ENCODE measurements around the gene HIPK4. TPM values are rescaled to one million over a fixed set of nuclear protein-coding genes. Genes with fewer than 3 reads are reported as not detected.
"Not testable (repeated sequence)": the region's sequence is repeated elsewhere in the genome, so short reads cannot be mapped to it uniquely, and the experiment has no call there.

HIPK4 gene
- total RNA-seq, 2 experiments from 2014 or later: not detected

- Mint-ChIP-seq H3K4me1 (peaks cover 30% of the 10 kb centered on the region), H3K27ac (peak within 1 kb of the TSS; percentile 86), H3K27me3 (peaks cover 2% of the 10 kb centered on the region), H3K9me3 (ENCODE audit: low read depth) (no peaks in the 10 kb centered on the region), H3K36me3 (peaks cover 5% of the 10 kb centered on the region), H3K4me3 (peak within 1 kb of the TSS; percentile 86)
- DNase-seq: peak; percentile 100
- CTCF ChIA-PET: interaction anchor here (1.3 to 2.6 kb wide), 7 partner anchors 11 to 201 kb away, joined by 3 to 13 read pairs (median 4); no protein-coding TSS in a partner anchor
- peak; percentile 95 for ATAC-seq
Measured at GRCh38 chr19:40348125-40348913, 41.7 kb downstream of the HIPK4 start, which contains the start of the genes C19orf47 and PLD3. Gene C19orf47 (minus strand): TSS chr19:40348397. CDS start chr19:40341857, 6,540 bp downstream. Gene PLD3 (plus strand): TSS chr19:40348695. CDS start chr19:40366484, 17,789 bp downstream.

GRCh38 chr19:40344422-40344821 lies 45.6 kb downstream of the HIPK4 start:
- ATAC-seq: no peak
- H3K36me3 Mint-ChIP-seq: peaks cover 9% of the 10 kb centered on the region
- H3K4me1 Mint-ChIP-seq: peaks cover 28% of the 10 kb centered on the region

GRCh38 chr19:40342644-40343311 lies 47.2 kb downstream of the HIPK4 start:
- ATAC-seq (no peak), DNase-seq (no peak)
- H3K36me3 Mint-ChIP-seq: peaks cover 12% of the 10 kb centered on the region
- CTCF ChIA-PET: no interaction called here
- H3K27me3 Mint-ChIP-seq: no peaks in the 10 kb centered on the region
- H3K4me3 Mint-ChIP-seq: no peak overlapping the region
- H3K27ac Mint-ChIP-seq: no peak overlapping the region
- H3K9me3 Mint-ChIP-seq (ENCODE audit: low read depth): no peaks in the 10 kb centered on the region
- peaks cover 21% of the 10 kb centered on the region for H3K4me1 Mint-ChIP-seq

More at GRCh38 chr19:40344422-40344821, 45.6 kb downstream of the HIPK4 start:
- H3K27ac Mint-ChIP-seq: no peak overlapping the region
- no peaks in the 10 kb centered on the region for H3K9me3 Mint-ChIP-seq (ENCODE audit: low read depth)
- H3K4me3 Mint-ChIP-seq: no peak overlapping the region
- H3K27me3 Mint-ChIP-seq: peaks cover 2% of the 10 kb centered on the region
- CTCF ChIA-PET: interaction anchor here (0.7 kb wide), 1 partner anchor 39 kb away, joined by 3 read pairs; no protein-coding TSS in a partner anchor
- DNase-seq: no peak

GRCh38 chr19:40341601-40342482 lies 48.1 kb downstream of the HIPK4 start:
- peaks cover 13% of the 10 kb centered on the region for H3K4me1 Mint-ChIP-seq
- CTCF ChIA-PET: interaction anchor here (0.6 to 1.4 kb wide), 3 partner anchors 36 to 293 kb away, joined by 4 to 6 read pairs (median 4); no protein-coding TSS in a partner anchor

GRCh38 chr19:40339018-40339728 lies 50.8 kb downstream of the HIPK4 start:
- DNase-seq (no peak), ATAC-seq (no peak)
- Mint-ChIP-seq H3K36me3 (peaks cover 16% of the 10 kb centered on the region), H3K4me1 (peaks cover 7% of the 10 kb centered on the region), H3K27me3 (no peaks in the 10 kb centered on the region), H3K27ac (no peak overlapping the region), H3K4me3 (no peak overlapping the region), H3K9me3 (ENCODE audit: low read depth) (no peaks in the 10 kb centered on the region)
- CTCF ChIA-PET: interaction anchor here (0.7 to 1.1 kb wide), 2 partner anchors 18 to 464 kb away, joined by 3 read pairs; no protein-coding TSS in a partner anchor

More at GRCh38 chr19:40341601-40342482, 48.1 kb downstream of the HIPK4 start:
- H3K27ac Mint-ChIP-seq: no peak overlapping the region
- no peak for DNase-seq
- H3K4me3 Mint-ChIP-seq: no peak overlapping the region
- H3K36me3 Mint-ChIP-seq: peaks cover 12% of the 10 kb centered on the region
- no peak for ATAC-seq
- no peaks in the 10 kb centered on the region for H3K27me3 Mint-ChIP-seq
- H3K9me3 Mint-ChIP-seq (ENCODE audit: low read depth): no peaks in the 10 kb centered on the region

- Mint-ChIP-seq H3K4me1 (peaks cover 4% of the 10 kb centered on the region), H3K27me3 (no peaks in the 10 kb centered on the region), H3K27ac (no peak overlapping the region), H3K9me3 (ENCODE audit: low read depth) (no peaks in the 10 kb centered on the region), H3K4me3 (no peak overlapping the region), H3K36me3 (peaks cover 26% of the 10 kb centered on the region)
- DNase-seq (no peak), ATAC-seq (no peak)
- CTCF ChIA-PET: interaction anchor here (1.1 kb wide), 1 partner anchor 11 kb away, joined by 3 read pairs; the partner anchor contains the start of genes C19orf47 and PLD3
Measured at GRCh38 chr19:40337594-40337993, 52.4 kb downstream of the HIPK4 start.

- Mint-ChIP-seq H3K4me1 (no peaks in the 10 kb centered on the region), H3K9me3 (ENCODE audit: low read depth) (no peaks in the 10 kb centered on the region)
- CTCF ChIA-PET: interaction anchor here (0.6 to 1.1 kb wide), 2 partner anchors 11 to 34 kb away, joined by 3 read pairs; partner anchors contain the start of genes C19orf47 and PLD3
Measured at GRCh38 chr19:40337107-40337506, 52.9 kb downstream of the HIPK4 start.

GRCh38 chr19:40336601-40336900 lies 53.4 kb downstream of the HIPK4 start:
- Mint-ChIP-seq H3K27me3 (no peaks in the 10 kb centered on the region), H3K36me3 (peaks cover 32% of the 10 kb centered on the region), H3K9me3 (ENCODE audit: low read depth) (no peaks in the 10 kb centered on the region), H3K4me3 (no peak overlapping the region), H3K27ac (no peak overlapping the region), H3K4me1 (no peaks in the 10 kb centered on the region)
- DNase-seq: no peak
- CTCF ChIA-PET: interaction anchor here (0.6 to 1.1 kb wide), 2 partner anchors 12 to 34 kb away, joined by 3 read pairs; partner anchors contain the start of genes C19orf47 and PLD3
- ATAC-seq: no peak

More at GRCh38 chr19:40337107-40337506, 52.9 kb downstream of the HIPK4 start:
- Mint-ChIP-seq H3K4me3 (no peak overlapping the region), H3K27ac (no peak overlapping the region), H3K27me3 (no peaks in the 10 kb centered on the region), H3K36me3 (peaks cover 28% of the 10 kb centered on the region)
- DNase-seq: no peak
- ATAC-seq: no peak

- Mint-ChIP-seq H3K27ac (no peak overlapping the region), H3K36me3 (peaks cover 34% of the 10 kb centered on the region), H3K4me3 (no peak overlapping the region), H3K9me3 (ENCODE audit: low read depth) (no peaks in the 10 kb centered on the region), H3K27me3 (no peaks in the 10 kb centered on the region), H3K4me1 (no peaks in the 10 kb centered on the region)
- no peak for DNase-seq
- ATAC-seq: no peak
- CTCF ChIA-PET: interaction anchor here (1.1 kb wide), 1 partner anchor 31 kb away, joined by 4 read pairs; no protein-coding TSS in a partner anchor
Measured at GRCh38 chr19:40335855-40336600, 54.0 kb downstream of the HIPK4 start.

- CTCF ChIA-PET: interaction anchor here (1.1 kb wide), 1 partner anchor 30 kb away, joined by 4 read pairs; no protein-coding TSS in a partner anchor
- Mint-ChIP-seq H3K27me3 (no peaks in the 10 kb centered on the region), H3K9me3 (ENCODE audit: low read depth) (no peaks in the 10 kb centered on the region), H3K36me3 (peaks cover 33% of the 10 kb centered on the region), H3K27ac (no peak overlapping the region), H3K4me3 (no peak overlapping the region), H3K4me1 (no peaks in the 10 kb centered on the region)
- no peak for ATAC-seq
- DNase-seq: no peak
Measured at GRCh38 chr19:40335101-40335500, 54.9 kb downstream of the HIPK4 start.

GRCh38 chr19:40333083-40333482 lies 56.9 kb downstream of the HIPK4 start:
- ATAC-seq; H3K27me3 Mint-ChIP-seq; H3K27ac Mint-ChIP-seq; H3K9me3 Mint-ChIP-seq (ENCODE audit: low read depth); H3K4me1 Mint-ChIP-seq; DNase-seq; H3K4me3 Mint-ChIP-seq; CTCF ChIA-PET: not testable (repeated sequence)
- H3K36me3 Mint-ChIP-seq: peaks cover 34% of the 10 kb centered on the region

GRCh38 chr19:40332669-40333068 lies 57.3 kb downstream of the HIPK4 start:
- no peaks in the 10 kb centered on the region for H3K27me3 Mint-ChIP-seq
- DNase-seq (no peak), ATAC-seq (no peak)
- no peaks in the 10 kb centered on the region for H3K4me1 Mint-ChIP-seq
- H3K4me3 Mint-ChIP-seq: no peak overlapping the region
- no peak overlapping the region for H3K27ac Mint-ChIP-seq
- CTCF ChIA-PET: no interaction called here
- H3K36me3 Mint-ChIP-seq: peaks cover 36% of the 10 kb centered on the region
- H3K9me3 Mint-ChIP-seq (ENCODE audit: low read depth): no peaks in the 10 kb centered on the region
